Frontal cortex (tissue), 4 donors: ENCODE results near the gene DICER1. TPM values are rescaled to one million over a fixed set of nuclear protein-coding genes. Genes with fewer than 3 reads are reported as not detected.
"Not testable (repeated sequence)": the region's sequence is repeated elsewhere in the genome, so short reads cannot be mapped to it uniquely, and the experiment has no call there.

ENCODE experiments used
- DNase-seq, 2 donors: peaks; one replicate each; pipeline ENCODE4 v3.0.0; 2012; ENCODE audit warnings: low spot score in 2 of 2
- FAIRE-seq: peaks from 2 replicates; lab custom pipeline; 2012; peaks lifted over from hg19 to GRCh38; lab: Jason Lieb, UNC
- total RNA-seq: library from RNA; depleted of rRNA; stranded (reverse); fragments of >200 nt; gene quantifications from one replicate; pipeline ENCODE4 v1.2.3, GENCODE V29; 2014
- donor health status: control.
- donor health status: control.
- donor health status: control.

The DICER1 gene, protein sequence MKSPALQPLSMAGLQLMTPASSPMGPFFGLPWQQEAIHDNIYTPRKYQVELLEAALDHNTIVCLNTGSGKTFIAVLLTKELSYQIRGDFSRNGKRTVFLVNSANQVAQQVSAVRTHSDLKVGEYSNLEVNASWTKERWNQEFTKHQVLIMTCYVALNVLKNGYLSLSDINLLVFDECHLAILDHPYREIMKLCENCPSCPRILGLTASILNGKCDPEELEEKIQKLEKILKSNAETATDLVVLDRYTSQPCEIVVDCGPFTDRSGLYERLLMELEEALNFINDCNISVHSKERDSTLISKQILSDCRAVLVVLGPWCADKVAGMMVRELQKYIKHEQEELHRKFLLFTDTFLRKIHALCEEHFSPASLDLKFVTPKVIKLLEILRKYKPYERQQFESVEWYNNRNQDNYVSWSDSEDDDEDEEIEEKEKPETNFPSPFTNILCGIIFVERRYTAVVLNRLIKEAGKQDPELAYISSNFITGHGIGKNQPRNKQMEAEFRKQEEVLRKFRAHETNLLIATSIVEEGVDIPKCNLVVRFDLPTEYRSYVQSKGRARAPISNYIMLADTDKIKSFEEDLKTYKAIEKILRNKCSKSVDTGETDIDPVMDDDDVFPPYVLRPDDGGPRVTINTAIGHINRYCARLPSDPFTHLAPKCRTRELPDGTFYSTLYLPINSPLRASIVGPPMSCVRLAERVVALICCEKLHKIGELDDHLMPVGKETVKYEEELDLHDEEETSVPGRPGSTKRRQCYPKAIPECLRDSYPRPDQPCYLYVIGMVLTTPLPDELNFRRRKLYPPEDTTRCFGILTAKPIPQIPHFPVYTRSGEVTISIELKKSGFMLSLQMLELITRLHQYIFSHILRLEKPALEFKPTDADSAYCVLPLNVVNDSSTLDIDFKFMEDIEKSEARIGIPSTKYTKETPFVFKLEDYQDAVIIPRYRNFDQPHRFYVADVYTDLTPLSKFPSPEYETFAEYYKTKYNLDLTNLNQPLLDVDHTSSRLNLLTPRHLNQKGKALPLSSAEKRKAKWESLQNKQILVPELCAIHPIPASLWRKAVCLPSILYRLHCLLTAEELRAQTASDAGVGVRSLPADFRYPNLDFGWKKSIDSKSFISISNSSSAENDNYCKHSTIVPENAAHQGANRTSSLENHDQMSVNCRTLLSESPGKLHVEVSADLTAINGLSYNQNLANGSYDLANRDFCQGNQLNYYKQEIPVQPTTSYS (N-terminal part only)
- total RNA-seq: 226 TPM

DNA sequence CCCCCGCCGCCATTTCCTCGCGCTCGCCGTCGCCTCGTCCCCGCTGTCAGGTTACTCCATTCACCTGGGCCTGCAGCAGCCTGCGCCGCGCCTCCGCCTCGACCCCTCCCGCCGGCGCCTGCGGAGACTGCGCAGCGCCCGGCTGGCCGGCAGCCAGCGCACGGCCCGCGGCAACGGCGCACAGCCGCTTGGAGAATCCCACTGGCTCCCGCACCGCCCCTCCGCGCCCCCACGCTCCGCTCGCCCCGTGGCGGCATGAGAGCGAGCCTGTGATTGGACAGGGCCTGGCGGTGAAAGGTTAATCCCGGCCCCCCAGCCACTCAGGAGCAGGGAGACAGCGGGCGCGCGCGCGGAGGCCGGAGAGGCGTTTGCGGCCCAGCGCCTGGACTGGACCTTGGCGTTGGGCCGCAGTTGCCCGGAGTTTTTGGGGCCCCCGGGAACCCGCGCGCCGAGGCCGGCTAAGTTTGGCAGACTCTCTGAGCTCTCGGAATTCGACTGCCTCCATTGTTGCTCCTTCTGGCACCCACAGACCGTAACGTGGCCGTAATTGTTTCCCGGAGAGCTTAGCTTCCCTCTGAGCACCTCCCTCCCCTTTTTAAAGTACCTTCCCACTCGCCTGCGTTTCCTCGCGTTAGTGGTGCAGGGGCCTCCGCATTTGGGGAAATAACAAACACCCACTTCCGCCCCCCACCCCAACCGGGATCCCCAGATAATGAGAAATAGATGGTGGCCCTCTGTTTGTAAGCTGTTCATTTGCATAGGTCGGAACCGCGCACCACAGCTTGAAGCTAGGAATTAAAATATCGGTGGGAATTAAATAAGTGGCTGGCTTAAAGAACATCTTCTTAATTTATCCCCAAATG, at the start of gene DICER1:
Gene DICER1, minus strand, starts transcription at position 203 of the 863 bp plus-strand sequence. CDS start 24,071 bp downstream, outside the sequence.
- FAIRE-seq (no peak), DNase-seq (peak; percentile 97 to 98)

DNA sequence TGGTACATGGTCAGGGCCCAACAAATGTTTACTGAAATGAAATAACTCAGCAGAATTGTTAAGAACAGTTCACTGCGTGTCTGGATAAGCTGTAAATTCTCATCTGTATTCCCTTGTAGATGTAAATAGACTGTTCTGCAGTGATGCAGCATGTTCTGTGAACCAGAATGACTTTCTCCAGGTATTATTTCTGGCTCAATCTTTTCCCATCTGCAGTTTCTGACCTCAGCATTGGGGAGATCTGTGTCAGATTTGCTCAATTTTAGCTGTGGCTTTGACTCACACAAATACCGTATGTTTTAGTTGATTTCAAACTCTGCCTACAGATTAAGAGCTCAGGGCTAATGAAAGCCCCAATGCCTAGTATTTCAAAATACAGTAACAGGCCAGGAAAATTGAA, 49.2 kb upstream of the DICER1 start:
- FAIRE-seq: no peak
- no peak for DNase-seq

DNA sequence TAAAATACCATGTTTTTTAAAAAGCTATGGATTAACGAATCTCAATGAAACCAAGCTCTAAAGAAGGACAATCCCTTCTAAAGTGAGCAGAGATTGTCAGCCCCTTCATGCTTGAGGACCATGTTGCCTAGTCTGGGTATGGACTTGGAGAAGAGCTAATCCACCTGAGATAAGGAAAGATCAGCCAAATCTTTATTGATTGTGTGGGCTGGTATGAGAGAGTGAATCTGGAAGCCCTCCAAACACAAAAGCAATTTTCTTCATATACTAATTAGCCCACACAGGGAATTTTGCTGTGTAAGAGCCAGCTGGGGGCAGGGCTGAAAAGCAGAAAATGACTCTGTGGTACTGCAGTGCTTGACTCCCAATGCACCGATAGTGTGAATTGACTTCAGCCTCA, 47.4 kb upstream of the DICER1 start:
- no peak for DNase-seq
- no peak for FAIRE-seq

DNA sequence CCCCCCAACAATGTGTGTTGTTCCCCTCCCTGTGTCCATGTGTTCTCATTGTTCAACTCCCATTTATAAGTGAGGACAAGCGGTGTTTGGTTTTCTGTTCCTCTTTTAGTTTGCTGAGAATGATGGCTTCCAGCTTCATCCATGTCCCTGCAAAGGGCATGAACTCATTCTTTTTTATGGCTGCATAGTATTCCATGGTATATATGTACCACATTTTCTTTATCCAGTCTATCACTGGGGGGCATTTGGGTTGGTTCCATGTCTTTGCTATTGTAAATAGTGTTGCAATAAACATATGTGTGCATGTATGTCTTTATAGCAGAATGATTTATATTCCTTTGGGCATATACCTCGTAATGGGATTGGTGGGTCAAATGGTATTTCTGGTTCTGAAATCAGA, 44.4 kb upstream of the DICER1 start:
- not testable (repeated sequence) for FAIRE-seq, DNase-seq

DNA sequence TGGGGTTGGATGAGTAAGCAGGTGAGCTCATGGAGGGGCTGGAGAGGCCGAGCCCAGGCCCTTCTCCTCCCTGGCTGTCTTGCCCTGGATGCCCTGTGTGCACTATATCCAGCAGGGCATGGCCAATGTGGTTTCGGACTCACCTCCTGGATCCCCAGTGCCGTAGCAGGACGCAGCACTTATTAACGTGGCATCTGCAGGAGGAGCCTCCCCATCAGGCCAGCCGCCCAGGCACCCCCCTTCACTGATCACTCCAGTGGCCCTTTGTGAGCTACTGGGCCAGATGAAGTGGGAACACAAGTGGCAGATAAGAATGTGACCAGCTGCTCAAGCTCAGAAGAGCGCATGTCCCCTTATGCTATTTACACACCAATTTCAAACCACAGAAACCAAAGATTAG, 43.1 kb upstream of the DICER1 start:
- FAIRE-seq (no peak), DNase-seq (no peak)

DNA sequence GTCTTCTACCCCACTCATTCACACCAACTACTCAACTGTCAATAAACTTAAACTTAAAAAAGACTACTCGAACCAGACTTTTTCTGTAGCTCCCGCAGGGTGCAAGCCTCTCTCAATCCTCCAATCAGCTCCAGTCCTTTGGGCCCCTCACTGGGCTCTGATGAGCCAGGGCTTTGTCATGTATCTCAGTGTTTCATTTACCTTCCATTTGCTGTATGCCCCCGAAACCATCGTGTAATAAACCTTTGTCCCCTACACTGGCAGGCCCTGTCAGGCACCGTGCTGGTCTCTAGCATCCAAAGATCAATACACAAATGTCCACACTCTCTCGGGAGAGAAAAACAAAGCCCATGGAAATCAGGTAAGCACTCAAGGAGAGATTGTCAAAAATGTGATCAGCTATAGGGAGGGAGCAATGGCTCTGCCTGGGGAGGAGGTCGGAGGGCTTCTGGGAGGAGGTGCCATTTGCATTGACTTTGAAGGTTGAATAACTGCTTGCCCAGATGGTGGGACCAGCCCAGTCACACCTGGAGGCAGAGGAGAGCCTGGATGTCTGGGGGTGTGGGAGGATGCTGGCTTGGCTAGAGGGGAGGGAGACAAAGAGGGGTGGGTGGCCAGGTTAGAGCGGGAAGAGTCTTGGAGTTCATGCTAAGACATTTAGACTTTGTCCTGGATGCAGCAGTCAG, 42.1 kb upstream of the DICER1 start:
- FAIRE-seq: no peak
- no peak for DNase-seq

DNA sequence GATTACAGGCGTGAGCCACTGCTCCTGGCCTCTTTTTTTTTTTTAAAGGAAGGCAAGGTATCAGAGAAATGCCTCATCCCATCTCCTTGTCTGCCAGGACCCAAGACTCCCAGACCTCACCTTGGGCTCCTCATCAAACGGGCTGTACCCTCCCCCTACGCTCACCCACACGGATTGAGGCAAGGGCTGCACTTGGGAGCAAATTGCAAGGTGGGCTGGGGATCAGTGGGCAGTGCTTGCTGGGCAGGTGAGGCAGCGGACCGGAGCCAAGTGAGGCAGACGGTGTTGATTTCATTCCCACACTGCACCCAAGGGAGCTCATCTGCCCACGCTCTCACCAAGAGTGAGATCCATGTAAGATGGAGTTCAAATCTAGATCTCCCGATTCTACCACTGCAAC, 41.0 kb upstream of the DICER1 start:
- DNase-seq: no peak
- FAIRE-seq: no peak

DNA sequence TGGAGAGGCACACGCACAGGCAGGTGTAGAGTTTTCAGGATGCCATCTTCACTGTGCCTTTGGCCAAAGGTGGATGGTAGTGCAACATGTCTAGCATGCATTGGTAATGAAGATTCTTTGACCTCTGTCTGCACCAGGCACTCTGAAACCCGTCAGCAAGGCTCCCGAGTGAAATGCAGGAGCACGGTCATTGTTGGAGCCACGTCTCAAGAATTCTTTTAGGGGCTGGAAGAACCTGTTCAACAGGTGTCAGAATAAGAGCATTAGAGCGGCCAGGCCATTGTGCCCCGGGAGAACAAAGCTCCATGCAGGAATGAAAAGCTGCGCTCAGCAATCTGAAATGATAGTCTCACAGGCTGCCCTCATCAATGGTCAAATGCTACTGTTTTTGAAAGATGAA, 40.2 kb upstream of the DICER1 start:
- DNase-seq (no peak), FAIRE-seq (no peak)

DNA sequence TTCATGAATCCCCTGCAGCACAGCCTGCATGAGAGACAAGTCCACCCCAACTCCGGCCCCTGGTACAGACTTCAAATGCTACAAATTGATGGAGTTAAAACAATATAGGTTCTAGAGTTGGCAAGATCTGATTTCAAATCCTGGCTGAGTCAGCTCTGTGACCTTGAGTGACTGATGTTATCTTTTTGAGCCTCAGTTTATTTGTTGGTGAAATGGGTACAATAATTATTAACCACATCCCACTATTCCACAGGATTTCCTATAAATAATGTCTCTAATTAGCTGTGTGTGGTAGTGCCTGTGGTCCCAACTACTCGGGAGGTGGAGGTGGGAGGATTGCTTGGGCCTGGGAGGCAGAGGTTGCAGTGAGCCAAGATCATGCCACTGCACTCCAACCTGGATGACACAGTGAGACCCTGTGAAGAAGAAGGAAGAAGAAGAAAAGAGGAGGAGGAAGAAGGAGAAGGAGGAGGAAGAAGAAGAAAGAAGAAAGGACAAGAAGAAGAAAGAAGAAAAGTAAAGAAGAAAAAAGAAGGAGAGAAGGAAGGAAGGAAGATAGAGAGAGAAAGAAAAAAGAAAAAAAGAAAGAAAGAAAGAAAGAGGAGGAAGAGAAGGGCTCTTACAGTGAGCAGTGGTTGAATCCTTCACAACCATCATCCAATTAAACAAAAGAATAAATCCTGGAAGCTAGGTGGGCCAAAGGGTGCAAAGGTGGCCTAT, 39.7 kb upstream of the DICER1 start:
- FAIRE-seq: no peak
- no peak for DNase-seq

DNA sequence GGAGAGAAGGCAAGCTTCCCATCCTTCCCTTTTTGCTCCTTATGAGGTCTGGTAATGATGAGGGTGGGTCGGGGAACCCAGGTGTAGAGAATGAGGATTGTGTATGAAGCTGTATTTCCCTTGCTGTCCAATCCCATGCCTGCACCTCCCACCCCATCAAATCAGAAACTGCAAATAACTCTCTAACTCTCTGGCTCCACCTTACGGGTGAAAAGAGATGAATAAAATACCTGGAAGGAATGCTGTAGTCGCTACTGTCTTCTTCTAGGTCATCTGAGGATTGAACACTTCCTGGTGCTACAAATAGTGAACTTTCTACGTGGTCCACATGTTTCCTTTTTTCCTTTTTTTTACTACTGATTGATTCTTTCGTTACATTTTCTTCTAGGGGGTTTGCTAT, 38.9 kb upstream of the DICER1 start:
- FAIRE-seq: no peak
- DNase-seq: no peak

DNA sequence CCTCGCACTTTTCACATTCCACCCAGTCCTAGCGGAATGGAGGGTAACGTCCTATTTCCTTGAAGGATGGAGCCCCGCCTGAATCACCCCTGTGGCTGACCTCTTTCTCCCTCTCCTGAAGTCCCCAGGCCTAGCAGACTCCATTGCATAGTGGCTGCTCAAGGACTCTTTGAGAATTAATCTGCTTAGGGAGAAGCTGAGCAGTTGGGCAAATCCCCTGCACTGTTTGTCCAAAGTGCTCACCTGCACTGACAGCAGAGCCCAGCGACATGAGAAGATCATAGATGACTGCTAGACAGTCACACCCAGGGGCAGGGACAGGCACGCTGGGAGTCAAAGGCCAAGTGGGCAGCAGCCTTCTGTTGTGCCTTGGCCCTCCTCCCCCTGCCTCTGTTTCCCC, 37.7 kb upstream of the DICER1 start:
- no peak for FAIRE-seq

DNA sequence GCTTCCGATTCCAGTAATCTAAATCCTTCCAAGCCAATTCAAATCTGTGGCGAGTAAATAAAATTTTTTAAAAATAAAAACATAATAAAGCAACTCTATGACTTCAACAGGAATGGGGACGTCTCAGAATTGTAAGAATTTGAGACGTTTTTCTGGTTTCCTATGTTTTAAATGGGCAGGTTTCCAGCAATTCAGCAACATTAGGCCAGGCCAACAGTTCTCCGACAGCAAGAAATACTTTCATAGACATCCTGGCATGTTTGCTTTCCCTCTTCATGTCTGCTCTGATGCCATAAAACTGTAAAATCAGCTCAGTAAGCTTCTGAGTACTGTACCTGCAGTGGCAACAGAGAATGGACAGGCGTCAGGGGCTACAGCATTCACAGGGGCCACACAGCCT, 35.8 kb upstream of the DICER1 start:
- no peak for DNase-seq
- FAIRE-seq: no peak

More for the DNA sequence above, 37.7 kb upstream of the DICER1 start:
- no peak for DNase-seq

DNA sequence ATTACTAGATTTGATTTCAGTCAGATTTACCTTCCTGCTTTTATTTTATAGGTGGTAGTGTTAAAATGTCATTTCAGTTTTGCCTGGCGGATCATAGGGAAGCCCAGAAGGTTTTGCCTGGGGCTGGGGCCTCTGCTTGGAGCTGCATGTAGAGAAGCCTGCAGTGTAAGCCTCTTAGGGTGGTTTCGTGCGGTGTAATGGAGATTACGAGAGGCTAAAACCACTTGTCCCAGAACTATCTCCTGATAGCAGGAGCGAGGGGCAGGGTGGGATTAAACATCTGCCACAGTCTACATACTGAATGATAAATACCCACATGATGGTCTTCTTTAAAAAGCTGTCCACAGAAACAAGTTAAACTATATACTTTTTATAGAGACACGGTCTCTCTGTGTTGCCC, 35.0 kb upstream of the DICER1 start:
- DNase-seq (no peak), FAIRE-seq (no peak)

DNA sequence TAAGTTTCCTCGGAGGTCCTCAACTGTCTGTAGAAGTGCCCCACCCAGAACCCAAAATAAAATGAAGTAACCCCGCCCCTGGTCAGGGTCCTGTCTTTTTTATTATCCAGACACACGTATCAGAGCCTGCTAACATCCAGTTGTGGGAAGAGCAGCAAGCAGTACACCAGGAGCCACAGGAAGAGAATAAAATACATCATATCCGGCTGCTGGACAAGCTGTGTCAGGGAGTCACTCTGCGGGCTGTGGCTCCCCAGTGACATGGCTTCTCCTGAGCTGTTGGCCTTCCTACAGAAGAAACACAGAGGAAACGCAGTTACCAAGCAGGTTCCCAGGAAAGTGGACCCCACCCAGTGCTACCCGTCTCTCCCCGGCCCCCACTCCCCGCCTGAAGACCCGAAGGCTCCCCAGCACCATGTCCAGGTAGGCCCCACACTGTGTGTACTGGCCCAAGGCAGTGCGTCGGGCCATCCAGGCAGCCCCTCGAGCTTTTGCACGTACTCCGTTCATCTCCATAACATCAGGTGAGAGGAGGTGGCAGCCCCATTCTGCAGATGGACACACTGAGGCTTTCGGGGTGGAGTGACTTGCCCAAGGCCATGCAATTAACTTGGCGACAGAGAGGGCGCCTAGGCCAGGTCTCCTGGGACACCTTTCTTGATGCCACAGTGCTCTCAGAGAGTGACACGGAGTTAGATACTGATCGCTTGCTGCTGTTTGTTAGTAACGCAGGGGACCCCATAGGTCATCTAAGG, 34.3 kb upstream of the DICER1 start:
- FAIRE-seq (no peak), DNase-seq (no peak)

DNA sequence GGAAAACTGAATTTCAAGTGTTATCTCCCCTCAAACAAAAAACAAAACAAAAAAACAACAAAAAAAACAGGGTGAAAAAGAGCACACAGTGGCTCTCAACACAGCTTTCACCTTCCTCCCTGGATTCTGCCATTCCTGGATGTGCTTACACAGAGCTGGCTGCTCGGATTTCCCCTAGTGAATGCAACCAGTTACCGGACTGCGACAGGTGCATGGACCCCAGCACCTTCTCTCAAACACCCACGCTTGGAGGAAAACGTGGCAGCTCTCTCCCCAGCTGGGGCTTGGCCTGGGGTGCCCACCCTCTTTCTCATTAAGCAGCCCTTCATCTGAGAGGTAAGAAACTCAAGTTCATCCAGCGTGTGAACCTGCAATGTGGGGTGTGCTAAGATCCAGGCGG, 33.5 kb upstream of the DICER1 start:
- FAIRE-seq (no peak), DNase-seq (no peak)

DNA sequence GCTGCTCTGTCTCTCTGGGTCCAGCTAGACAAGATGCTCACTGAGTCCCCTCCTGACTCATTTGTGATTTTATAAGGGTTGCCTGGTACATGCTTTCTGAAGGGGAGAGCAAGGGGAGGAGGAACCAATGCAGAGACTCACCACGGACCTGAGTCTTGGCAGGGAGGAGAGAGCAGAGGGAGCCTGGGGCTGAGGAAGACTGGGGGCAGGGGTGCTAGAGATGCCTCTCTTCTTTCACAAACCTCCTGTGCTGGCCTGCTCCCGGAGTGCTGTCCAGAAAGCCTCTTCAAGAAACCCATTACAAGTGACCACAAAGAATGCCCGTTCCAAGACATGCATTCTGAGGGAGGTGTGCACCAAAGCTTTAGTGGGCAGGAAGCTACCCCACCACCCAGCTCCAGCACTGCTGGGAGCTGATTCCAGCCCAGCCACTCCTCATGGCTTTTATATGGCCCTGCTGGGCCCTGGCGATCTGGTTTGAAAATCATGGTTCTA, 33.1 kb upstream of the DICER1 start:
- FAIRE-seq: no peak

DNA sequence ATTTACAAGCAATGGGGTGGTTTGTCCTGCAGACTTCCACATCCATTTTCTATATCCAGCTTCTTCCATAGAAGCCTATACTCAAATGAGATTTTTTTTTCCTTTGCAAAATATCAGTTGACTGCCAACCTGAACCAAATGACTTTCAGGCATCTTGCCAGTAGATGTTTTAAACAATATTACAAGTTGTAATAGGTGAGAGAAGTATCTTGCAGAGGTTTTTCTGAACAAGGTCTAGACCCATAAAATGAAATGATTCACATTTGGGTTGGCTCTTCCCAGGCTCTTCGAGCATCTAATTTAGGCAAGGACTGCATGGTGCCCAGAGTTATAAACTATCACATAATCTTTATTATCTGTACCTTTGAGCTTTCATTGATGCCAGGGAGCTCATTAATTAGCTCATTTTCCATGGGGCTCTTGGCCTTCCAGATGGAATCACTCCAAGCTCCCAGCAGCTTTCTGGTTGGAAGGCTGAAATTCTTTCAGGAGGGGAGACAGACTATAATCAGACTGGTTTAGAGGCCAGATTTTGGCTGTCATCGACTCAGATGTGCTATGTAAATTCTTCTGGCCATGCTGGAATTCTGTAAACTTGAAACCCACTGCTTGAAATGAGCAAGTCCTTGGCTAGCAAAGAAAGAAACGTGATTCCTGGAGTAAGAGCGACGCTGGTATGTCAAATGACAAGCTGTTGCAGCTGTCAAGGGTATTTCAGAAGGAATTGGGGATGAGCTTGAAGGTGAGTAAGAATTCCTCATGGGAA, 32.2 kb upstream of the DICER1 start:
- DNase-seq (no peak), FAIRE-seq (no peak)

More for the DNA sequence above, 33.1 kb upstream of the DICER1 start:
- DNase-seq: no peak
